ENCODE results near the gene OR52R1. TPM values are rescaled to one million over a fixed set of nuclear protein-coding genes. Genes with fewer than 3 reads are reported as not detected.
"Not testable (repeated sequence)": the region's sequence is repeated elsewhere in the genome, so short reads cannot be mapped to it uniquely, and the experiment has no call there.

OR52R1 gene
- total RNA-seq, 1 donor from 2014 or later: not detected

DNA sequence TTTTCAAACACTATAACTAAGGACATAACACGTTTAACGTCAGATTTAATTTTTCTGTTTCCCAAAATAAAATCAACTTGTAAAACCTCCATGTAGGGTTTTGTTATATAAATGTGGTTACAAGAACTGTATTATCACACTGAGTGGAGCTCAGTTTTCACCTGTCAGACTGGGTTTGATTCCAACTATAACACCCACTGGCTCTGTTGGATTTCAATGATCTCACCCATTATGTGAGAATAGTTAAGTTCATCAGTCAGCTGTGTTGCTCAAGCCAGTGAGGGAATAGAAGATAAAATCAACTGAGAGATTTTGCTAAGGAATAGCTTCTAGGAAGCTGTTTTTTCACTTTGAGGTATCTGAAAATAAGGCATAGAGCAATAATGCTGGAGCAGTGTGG is 5.1 kb upstream of the OR52R1 start:
- H3K9me3 Mint-ChIP-seq (ENCODE audit: unreplicated experiment): no peaks in the 10 kb centered on the region
- TF ChIP-seq, protein P1, sequence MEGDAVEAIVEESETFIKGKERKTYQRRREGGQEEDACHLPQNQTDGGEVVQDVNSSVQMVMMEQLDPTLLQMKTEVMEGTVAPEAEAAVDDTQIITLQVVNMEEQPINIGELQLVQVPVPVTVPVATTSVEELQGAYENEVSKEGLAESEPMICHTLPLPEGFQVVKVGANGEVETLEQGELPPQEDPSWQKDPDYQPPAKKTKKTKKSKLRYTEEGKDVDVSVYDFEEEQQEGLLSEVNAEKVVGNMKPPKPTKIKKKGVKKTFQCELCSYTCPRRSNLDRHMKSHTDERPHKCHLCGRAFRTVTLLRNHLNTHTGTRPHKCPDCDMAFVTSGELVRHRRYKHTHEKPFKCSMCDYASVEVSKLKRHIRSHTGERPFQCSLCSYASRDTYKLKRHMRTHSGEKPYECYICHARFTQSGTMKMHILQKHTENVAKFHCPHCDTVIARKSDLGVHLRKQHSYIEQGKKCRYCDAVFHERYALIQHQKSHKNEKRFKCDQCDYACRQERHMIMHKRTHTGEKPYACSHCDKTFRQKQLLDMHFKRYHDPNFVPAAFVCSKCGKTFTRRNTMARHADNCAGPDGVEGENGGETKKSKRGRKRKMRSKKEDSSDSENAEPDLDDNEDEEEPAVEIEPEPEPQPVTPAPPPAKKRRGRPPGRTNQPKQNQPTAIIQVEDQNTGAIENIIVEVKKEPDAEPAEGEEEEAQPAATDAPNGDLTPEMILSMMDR (IDR thresholded peaks at IDR 0.05; ENCODE audit: partially characterized antibody, unreplicated experiment): no peak
- DNase-seq: no peak

DNA sequence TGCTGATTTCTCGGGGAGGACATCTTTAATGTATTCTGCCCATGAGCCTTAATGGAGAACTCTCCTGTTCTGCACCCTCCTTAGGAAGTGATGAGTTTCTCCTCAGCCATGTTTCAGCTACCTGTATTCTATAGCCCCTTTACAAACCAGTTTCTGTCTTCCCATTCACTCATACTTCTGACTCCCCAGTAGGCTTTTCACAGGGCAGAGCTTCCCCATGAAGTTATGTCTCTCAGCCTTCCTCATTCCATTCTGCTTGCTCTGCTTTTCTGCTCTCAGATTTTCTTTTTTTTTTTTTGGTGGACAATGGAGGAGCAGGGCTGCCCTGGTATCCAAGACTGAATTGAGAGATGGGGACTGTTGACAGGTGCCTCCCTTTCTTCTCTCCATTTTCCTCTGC is 4.3 kb upstream of the OR52R1 start:
- Mint-ChIP-seq H3K27me3 (ENCODE audit: unreplicated experiment) (no peaks in the 10 kb centered on the region), H3K4me1 (ENCODE audit: low read depth, unreplicated experiment) (no peaks in the 10 kb centered on the region), H3K9me3 (ENCODE audit: unreplicated experiment) (no peaks in the 10 kb centered on the region), H3K4me3 (ENCODE audit: unreplicated experiment) (no peak overlapping the region), H3K27ac (ENCODE audit: unreplicated experiment) (no peak overlapping the region), H3K36me3 (ENCODE audit: unreplicated experiment) (no peaks in the 10 kb centered on the region)
- no peak for DNase-seq
- TF ChIP-seq, protein P1 (IDR thresholded peaks at IDR 0.05; ENCODE audit: partially characterized antibody, unreplicated experiment): no peak

More for the DNA sequence above, 5.1 kb upstream of the OR52R1 start:
- Mint-ChIP-seq H3K27me3 (ENCODE audit: unreplicated experiment) (no peaks in the 10 kb centered on the region), H3K4me3 (ENCODE audit: unreplicated experiment) (no peak overlapping the region), H3K27ac (ENCODE audit: unreplicated experiment) (no peak overlapping the region), H3K4me1 (ENCODE audit: low read depth, unreplicated experiment) (no peaks in the 10 kb centered on the region), H3K36me3 (ENCODE audit: unreplicated experiment) (no peaks in the 10 kb centered on the region)

DNA sequence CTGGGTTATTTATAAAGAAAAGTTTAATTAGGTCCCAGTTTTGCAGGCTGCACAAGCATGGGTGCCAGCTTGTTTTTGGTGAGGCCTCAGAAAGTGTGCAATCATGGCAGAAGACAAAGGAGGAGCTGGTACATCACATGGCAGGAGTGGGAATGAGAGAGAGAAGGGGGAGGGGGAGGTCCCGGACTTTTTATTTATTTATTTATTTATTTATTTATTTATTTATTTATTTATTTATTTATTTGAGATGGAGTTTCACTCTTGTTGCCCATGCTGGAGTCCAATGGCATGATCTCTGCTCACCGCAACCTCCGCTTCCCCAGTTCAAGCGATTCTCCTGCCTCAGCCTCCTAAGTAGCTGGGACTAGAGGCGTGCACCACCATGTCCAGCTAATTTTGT is 2.9 kb downstream of the OR52R1 start:
- not testable (repeated sequence) for H3K36me3 Mint-ChIP-seq (ENCODE audit: unreplicated experiment); DNase-seq; H3K4me3 Mint-ChIP-seq (ENCODE audit: unreplicated experiment); H3K27me3 Mint-ChIP-seq (ENCODE audit: unreplicated experiment); H3K9me3 Mint-ChIP-seq (ENCODE audit: unreplicated experiment); H3K4me1 Mint-ChIP-seq (ENCODE audit: low read depth, unreplicated experiment); H3K27ac Mint-ChIP-seq (ENCODE audit: unreplicated experiment)

DNA sequence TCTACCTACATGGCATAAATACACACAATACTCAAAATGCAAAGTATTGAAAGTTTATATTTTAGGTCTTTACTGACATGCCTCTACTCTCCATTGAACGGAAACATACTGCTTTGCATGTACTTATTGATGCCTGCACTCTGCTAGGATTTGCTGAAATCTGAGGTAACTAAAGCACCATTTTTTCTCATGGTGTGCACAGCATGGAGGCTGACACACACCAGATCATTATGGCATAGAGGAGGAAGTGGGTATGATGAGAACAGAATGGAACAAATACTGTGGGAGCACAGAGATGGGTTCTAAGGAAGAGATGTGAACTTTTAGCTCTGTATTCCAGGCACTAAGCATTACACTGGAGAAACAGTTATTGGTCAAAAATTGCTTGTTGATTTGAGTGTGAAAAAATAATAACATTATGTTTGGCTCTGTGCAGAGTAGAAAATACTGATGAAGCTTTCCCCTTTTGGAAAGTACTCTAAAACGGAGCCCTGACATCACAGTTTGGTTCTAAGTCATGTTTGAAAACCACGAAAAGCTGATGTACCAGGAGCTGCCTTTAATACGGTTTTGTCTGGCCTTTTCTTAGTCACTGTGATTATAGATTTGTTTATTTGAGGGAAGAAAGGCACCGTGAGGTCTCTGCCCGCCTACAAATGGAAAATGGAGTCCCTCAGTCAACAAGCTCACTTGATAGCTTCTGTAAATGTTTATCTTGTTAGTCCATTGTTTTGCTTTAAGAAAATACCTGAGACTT is 5.6 kb downstream of the OR52R1 start:
- TF ChIP-seq, protein P1 (IDR thresholded peaks at IDR 0.05; ENCODE audit: partially characterized antibody, unreplicated experiment): no peak
- Mint-ChIP-seq H3K4me3 (ENCODE audit: unreplicated experiment) (no peak overlapping the region), H3K27ac (ENCODE audit: unreplicated experiment) (no peak overlapping the region), H3K36me3 (ENCODE audit: unreplicated experiment) (no peaks in the 10 kb centered on the region), H3K9me3 (ENCODE audit: unreplicated experiment) (no peaks in the 10 kb centered on the region), H3K4me1 (ENCODE audit: low read depth, unreplicated experiment) (no peaks in the 10 kb centered on the region), H3K27me3 (ENCODE audit: unreplicated experiment) (no peaks in the 10 kb centered on the region)
- no peak for DNase-seq

DNA sequence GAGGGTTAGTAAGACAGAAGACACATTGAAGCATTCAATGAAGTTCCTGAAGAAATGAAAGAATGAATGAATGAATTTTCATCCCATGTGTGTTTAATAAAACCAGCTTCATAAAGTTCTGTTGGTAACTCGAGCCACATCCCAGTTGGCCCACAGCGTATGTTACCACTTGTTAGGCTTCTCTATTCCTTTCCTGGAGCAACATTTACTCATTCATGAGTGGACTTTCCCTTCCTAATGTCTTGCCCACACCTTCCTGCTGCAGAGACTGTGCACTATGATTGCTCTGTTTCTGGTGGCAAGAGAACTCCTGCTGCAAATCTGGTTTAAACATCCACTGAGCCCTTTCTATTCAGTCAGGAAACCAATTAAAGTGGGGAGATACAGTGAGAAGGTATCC is 7.0 kb downstream of the OR52R1 start:
- Mint-ChIP-seq H3K4me1 (ENCODE audit: low read depth, unreplicated experiment) (no peaks in the 10 kb centered on the region), H3K4me3 (ENCODE audit: unreplicated experiment) (no peak overlapping the region), H3K9me3 (ENCODE audit: unreplicated experiment) (no peaks in the 10 kb centered on the region), H3K27ac (ENCODE audit: unreplicated experiment) (no peak overlapping the region), H3K27me3 (ENCODE audit: unreplicated experiment) (no peaks in the 10 kb centered on the region), H3K36me3 (ENCODE audit: unreplicated experiment) (no peaks in the 10 kb centered on the region)
- TF ChIP-seq, protein P1 (IDR thresholded peaks at IDR 0.05; ENCODE audit: partially characterized antibody, unreplicated experiment): no peak
- DNase-seq: no peak
